ENCODE measurements around the gene NXPH3.

The NXPH3 gene

DNA sequence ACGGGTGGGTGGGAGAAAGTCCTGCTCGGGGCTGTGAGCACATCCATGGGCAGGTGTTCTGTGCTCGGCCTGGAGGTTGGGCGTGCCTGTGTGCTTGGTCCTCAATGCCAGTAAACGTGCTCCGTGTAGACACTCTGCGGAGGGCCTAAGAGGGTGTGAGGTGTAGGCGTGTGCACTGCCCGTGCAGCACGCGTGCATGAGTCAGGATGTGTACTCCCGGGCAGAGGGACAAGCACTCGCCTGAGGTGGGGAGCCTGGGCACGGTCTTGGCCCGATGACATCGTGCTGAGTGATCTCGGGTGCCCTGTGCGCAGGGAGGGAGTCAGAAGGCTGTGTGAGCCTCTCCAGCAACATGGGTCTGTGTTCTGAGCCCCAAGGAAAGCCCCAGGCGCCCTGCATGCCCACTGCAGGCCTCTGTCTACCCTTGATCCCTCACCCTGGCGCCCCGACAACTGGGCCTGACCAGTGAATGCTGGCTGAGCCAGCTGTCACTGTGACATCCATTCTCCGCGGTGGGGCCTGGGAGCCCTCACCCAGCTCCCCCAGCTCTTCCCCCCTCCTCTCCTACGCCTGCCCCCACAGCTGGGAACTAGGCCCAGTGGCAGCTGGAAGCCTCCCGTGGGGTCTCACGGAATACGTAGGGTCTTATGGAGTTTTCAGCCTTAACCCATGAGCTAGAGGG is 23.5 kb upstream of the NXPH3 start:
- ATAC-seq = no peak
- TF ChIP-seq CSRNP3 (CRISPR knock-in tag; IDR thresholded peaks at IDR 0.05) (no peak), TCF4 (CRISPR knock-in tag; IDR thresholded peaks at IDR 0.05; ENCODE audit: borderline replicate concordance) (no peak), TSHZ2 (CRISPR knock-in tag; IDR thresholded peaks at IDR 0.05) (no peak), ARNTL (CRISPR knock-in tag; IDR thresholded peaks at IDR 0.05; ENCODE audit: borderline replicate concordance, low read depth) (no peak), SNAI2 (CRISPR knock-in tag; IDR thresholded peaks at IDR 0.05) (no peak), TOX (CRISPR knock-in tag; IDR thresholded peaks at IDR 0.05; ENCODE audit: borderline replicate concordance) (no peak), ZNF8 (CRISPR knock-in tag; IDR thresholded peaks at IDR 0.05) (no peak), ISL1 (CRISPR knock-in tag; IDR thresholded peaks at IDR 0.05) (no peak)
- TF ChIP-seq, protein P1, sequence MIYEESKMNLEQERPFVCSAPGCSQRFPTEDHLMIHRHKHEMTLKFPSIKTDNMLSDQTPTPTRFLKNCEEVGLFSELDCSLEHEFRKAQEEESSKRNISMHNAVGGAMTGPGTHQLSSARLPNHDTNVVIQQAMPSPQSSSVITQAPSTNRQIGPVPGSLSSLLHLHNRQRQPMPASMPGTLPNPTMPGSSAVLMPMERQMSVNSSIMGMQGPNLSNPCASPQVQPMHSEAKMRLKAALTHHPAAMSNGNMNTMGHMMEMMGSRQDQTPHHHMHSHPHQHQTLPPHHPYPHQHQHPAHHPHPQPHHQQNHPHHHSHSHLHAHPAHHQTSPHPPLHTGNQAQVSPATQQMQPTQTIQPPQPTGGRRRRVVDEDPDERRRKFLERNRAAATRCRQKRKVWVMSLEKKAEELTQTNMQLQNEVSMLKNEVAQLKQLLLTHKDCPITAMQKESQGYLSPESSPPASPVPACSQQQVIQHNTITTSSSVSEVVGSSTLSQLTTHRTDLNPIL (CRISPR knock-in tag; IDR thresholded peaks at IDR 0.05; ENCODE audit: low read depth) = no peak

GRCh38 chr17:49553676-49554335 is 21.9 kb upstream of the NXPH3 start:
- no peak for ATAC-seq
- TF ChIP-seq CSDC2 (CRISPR knock-in tag; IDR thresholded peaks at IDR 0.05) (no peak), ZFP3 (CRISPR knock-in tag; IDR thresholded peaks at IDR 0.05) (peak; percentile 92)

DNA sequence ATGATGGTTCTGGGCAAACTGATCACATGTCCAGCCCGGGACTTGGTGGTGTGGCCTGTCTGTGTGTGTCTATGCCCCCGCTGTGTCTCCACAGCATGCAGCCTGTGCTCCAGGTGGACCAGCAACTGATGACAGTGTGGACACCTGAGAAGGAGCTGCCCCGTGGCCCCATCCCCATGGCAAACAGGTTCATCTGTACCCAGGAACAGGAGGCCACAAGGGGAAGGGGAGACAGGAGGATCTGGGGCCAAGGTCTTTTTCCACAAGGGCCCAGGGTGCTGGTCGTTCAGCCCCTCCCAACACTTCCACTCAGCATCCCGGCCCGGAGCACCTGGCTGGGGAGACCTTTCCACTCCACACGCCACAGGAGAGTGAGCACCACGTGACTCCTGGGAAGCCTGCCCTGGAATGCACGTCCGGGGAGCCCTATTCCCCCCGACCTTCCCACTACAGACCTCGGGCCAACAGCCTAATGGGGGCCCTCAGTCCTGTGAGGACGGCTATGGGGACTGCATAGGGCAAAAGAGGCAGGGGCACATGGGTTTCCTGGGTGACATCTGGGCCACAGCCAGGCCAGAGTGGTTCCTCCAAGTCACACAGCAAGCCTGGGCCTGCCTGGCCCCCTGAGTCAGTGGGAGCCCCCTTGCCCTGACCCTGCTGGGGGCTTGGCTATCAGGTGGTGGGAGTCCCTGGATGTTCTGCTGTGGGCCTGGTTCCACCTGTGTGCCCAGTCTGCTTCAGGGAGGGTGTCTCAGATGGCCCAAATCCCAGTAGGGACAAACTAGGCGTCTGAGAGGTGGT is 20.8 kb upstream of the NXPH3 start:
- no peak for ATAC-seq
- no peak for TF ChIP-seq ZNF565 (CRISPR knock-in tag; conservative IDR thresholded peaks at IDR 0.05; ENCODE audit: low read depth)
- TF ChIP-seq, protein P1 (CRISPR knock-in tag; IDR thresholded peaks at IDR 0.05; ENCODE audit: low read depth) = no peak
- TF ChIP-seq BACH2 (CRISPR knock-in tag; IDR thresholded peaks at IDR 0.05; ENCODE audit: borderline replicate concordance) = no peak

DNA sequence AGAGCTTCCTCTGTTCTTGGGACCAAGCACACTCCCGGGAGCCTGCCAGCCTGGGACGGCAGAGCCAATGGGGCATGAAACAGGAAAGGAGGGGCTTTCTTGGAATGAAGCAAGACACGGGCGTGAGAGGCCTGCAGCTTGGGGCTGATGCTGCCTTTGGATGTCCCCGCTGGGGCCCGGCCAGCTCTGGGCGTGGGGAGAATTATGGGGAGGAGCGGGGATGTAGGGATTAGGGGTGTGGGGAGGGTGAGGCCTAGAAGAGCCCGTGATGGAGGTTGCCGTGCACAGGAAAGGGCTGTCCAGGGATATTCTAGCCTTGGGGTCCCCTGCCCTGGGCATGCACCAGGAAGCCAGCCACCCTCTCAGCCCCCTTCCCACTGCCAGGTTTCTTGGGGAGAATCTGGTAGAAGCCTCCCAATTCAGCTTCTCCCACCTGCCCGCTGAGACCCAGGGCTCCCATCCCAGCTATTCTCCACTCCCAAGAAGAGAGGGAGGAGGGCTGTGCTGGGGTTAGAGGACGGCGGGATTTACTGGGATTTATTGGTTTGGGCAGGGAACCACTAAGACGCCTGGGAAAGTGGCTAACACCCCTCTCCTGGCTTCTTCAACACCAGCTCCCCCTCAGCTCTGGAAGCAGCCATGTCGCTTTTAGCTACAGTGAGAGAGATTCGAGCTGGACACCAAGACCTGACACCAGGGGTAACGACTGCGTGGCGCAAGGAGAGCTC is 20.0 kb upstream of the NXPH3 start:
- TF ChIP-seq CSRNP3 (CRISPR knock-in tag; IDR thresholded peaks at IDR 0.05) = no peak
- no peak for TF ChIP-seq CSDC2 (CRISPR knock-in tag; IDR thresholded peaks at IDR 0.05)
- TF ChIP-seq OSR1 (CRISPR knock-in tag; IDR thresholded peaks at IDR 0.05) = no peak
- TF ChIP-seq PPARA (CRISPR knock-in tag; IDR thresholded peaks at IDR 0.05; ENCODE audit: borderline replicate concordance) = no peak
- no peak for TF ChIP-seq BACH2 (CRISPR knock-in tag; IDR thresholded peaks at IDR 0.05; ENCODE audit: borderline replicate concordance)
- TF ChIP-seq ZNF70 (CRISPR knock-in tag; IDR thresholded peaks at IDR 0.05) = no peak
- no peak for TF ChIP-seq ZFP3 (CRISPR knock-in tag; IDR thresholded peaks at IDR 0.05)
- no peak for ATAC-seq
